OCI-LY3 (cell line): ENCODE measurements around the gene LMNB1.
"Not testable (repeated sequence)": the region's sequence is repeated elsewhere in the genome, so short reads cannot be mapped to it uniquely, and the experiment has no call there.

Source experiments
- H2AFZ ChIP-seq: fragments of 200-600, 300-600 bp; shearing (Covaris generic); 2 replicates; pipeline ENCODE4 v1.6.0; 2014; ENCODE audit warnings: antibody characterized with exemption, low read depth, low read length
- H3K27ac ChIP-seq: fragments of 200-600, 300-600 bp; sonication (generic); 2 replicates; pipeline ENCODE4 v1.5.1; 2014; ENCODE audit warnings: mild to moderate bottlenecking, low read length, moderate library complexity, mixed read lengths
- H3K27me3 ChIP-seq: fragments of 200-600, 300-600 bp; sonication (generic); 2 replicates; pipeline ENCODE4 v1.6.1; 2014; ENCODE audit warnings: low read depth, low read length, mixed read lengths
- H3K36me3 ChIP-seq: fragments of 200-600, 300-600 bp; sonication (generic); replicated peaks from 2 replicates; pipeline ENCODE3; 2014; ENCODE audit warnings: low read depth, low read length, mixed read lengths
- H3K4me1 ChIP-seq: fragments of 300-600, 200-600 bp; sonication (generic); 2 replicates; pipeline ENCODE4 v1.6.1; 2014; ENCODE audit warnings: low read length, mixed read lengths
- H3K4me2 ChIP-seq: fragments of 200-600, 300-600 bp; sonication (generic); 2 replicates; pipeline ENCODE4 v1.6.1; 2014; ENCODE audit warnings: low read length, mixed read lengths
- H3K4me3 ChIP-seq: fragments of 300-600, 200-600 bp; sonication (generic); 2 replicates; pipeline ENCODE4 v1.5.1; 2014; ENCODE audit warnings: antibody characterized with exemption, mild to moderate bottlenecking, low read length, moderate library complexity
- H3K79me2 ChIP-seq: fragments of 300-600, 200-600 bp; shearing (Covaris generic); 2 replicates; pipeline ENCODE4 v1.6.1; 2014; ENCODE audit warnings: mild to moderate bottlenecking, low read length, mixed read lengths
- H3K9ac ChIP-seq: fragments of 300-600, 200-600 bp; shearing (Covaris generic); 2 replicates; pipeline ENCODE4 v1.6.0; 2014; ENCODE audit warnings: mild to moderate bottlenecking, low read length, moderate library complexity
- H3K9me3 ChIP-seq: fragments of 200-600, 300-600 bp; shearing (Covaris generic); 2 replicates; pipeline ENCODE4 v1.6.1; 2014; ENCODE audit warnings: low read length, mixed read lengths; ENCODE audit not compliant: insufficient read depth
- H4K20me1 ChIP-seq: fragments of 200-600, 300-600 bp; sonication (generic); 2 replicates; pipeline ENCODE4 v1.6.1; 2016; ENCODE audit warnings: low read length, mixed read lengths; ENCODE audit not compliant: insufficient read depth
- EZH2phosphoT487 ChIP-seq: fragments of 200-600 bp; shearing (Covaris generic); IDR thresholded peaks from 2 replicates; pipeline ENCODE4 v1.6.1; 2018; ENCODE audit warnings: antibody characterized with exemption, mixed run types, low read depth
- TF ChIP-seq, protein P1 (sequence below): fragments of 200-600, 300-600 bp; sonication (generic); IDR thresholded peaks from 2 replicates; pipeline ENCODE4 v1.5.1; 2014; ENCODE audit warnings: antibody characterized with exemption, low read length, low read depth

LMNB1 gene

DNA sequence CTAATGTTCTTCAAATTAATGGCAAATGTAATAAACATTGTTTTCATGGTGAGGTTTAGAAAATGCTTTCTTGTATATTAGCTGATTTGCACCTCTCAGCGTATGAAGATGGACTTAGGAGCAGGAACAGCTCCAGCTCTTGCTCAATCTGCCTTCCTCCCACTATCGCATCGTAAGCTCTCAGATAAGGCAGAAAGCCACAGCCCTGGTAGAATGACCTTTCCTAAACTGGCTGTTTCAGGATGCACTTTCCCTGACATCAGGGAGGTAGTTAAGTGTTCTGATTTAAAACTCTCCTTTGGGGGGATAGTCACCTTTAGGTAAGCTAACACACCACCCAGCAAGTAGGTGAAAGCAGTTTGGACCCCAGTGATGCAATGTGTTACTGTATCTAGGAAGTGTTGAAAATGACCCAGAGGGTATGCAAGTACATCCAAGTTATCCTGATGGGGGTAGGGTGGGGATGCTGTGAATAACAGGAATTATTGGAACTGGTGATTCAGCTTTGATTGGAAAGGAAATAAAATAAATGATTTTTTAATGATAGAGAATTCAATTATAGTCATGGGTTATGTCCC lies 72.3 kb downstream of the LMNB1 start:
- H2AFZ ChIP-seq, result no peak overlapping the region
- no peak overlapping the region for H3K4me2 ChIP-seq
- no peaks in the 10 kb centered on the region for H3K27me3 ChIP-seq
- no peaks in the 10 kb centered on the region for H3K9me3 ChIP-seq
- H3K9ac ChIP-seq, result no peak overlapping the region
- TF ChIP-seq, protein P1, sequence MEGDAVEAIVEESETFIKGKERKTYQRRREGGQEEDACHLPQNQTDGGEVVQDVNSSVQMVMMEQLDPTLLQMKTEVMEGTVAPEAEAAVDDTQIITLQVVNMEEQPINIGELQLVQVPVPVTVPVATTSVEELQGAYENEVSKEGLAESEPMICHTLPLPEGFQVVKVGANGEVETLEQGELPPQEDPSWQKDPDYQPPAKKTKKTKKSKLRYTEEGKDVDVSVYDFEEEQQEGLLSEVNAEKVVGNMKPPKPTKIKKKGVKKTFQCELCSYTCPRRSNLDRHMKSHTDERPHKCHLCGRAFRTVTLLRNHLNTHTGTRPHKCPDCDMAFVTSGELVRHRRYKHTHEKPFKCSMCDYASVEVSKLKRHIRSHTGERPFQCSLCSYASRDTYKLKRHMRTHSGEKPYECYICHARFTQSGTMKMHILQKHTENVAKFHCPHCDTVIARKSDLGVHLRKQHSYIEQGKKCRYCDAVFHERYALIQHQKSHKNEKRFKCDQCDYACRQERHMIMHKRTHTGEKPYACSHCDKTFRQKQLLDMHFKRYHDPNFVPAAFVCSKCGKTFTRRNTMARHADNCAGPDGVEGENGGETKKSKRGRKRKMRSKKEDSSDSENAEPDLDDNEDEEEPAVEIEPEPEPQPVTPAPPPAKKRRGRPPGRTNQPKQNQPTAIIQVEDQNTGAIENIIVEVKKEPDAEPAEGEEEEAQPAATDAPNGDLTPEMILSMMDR, result no peak
- TF ChIP-seq EZH2phosphoT487, result no peak
- no peak overlapping the region for H3K4me3 ChIP-seq
- no peak overlapping the region for H3K27ac ChIP-seq
- H3K36me3 ChIP-seq, result no peaks in the 10 kb centered on the region
- peaks cover 5% of the 10 kb centered on the region for H3K4me1 ChIP-seq
- H4K20me1 ChIP-seq, result no peaks in the 10 kb centered on the region
- no peaks in the 10 kb centered on the region for H3K79me2 ChIP-seq

DNA sequence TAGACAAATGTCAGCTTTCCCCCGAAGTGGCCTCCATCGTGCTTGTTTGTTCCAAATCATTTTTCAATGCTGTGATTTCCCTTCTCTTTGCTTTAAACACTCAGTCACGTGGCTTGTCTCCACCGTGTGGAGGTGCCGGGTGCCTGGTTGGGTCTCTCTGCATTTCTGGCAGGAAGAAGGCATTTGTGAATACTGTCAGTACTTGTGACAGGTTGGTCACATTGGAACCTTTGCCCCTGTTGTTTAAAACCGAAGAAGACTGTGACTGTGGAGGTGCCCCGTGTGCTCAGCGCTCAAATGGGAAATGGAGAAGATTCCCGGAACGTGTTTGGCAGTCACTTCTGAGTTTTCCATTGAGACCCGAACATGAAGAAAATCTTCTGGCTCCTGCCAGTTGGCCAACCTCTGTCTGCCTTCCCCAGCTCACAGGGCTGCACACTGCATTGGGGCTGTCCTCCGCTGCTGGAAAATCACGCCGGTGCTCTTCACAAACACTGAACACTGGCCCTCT lies 74.6 kb downstream of the LMNB1 start:
- Histone ChIP-seq H4K20me1 (no peaks in the 10 kb centered on the region), H3K27me3 (no peaks in the 10 kb centered on the region), H3K27ac (no peak overlapping the region), H3K9me3 (no peaks in the 10 kb centered on the region), H3K4me2 (no peak overlapping the region), H3K36me3 (no peaks in the 10 kb centered on the region), H3K4me1 (no peaks in the 10 kb centered on the region), H3K79me2 (no peaks in the 10 kb centered on the region), H3K4me3 (no peak overlapping the region), H3K9ac (no peak overlapping the region), H2AFZ (no peak overlapping the region)
- TF ChIP-seq EZH2phosphoT487, result no peak
- TF ChIP-seq, protein P1, result no peak

DNA sequence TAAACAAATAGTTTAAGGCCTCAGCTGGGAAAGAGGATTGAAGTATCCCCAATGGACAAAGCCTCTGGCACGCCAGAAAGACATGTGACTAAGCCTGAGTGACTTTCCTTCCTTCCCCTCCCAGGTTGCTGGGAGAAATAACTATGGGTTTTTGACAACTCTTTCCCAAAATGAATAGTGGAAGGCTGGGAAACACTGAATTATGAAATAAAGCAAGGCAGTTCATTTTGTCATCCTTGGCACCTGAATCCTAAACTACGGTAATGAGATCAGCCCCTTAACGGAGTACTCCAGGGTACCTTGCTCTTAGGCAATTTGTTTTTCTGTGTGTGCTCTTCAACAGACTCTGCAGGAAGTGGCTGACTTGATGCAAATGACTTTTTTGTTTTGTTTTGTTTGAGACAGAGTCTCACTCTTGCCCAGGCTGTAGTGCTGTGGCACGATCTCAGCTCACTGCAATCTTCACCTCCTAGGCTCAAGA lies 75.2 kb downstream of the LMNB1 start:
- Histone ChIP-seq H3K79me2 (no peaks in the 10 kb centered on the region), H3K4me2 (no peak overlapping the region), H3K36me3 (no peaks in the 10 kb centered on the region), H4K20me1 (no peaks in the 10 kb centered on the region), H3K9ac (no peak overlapping the region), H3K27ac (no peak overlapping the region), H3K9me3 (no peaks in the 10 kb centered on the region), H3K4me1 (no peaks in the 10 kb centered on the region), H3K4me3 (no peak overlapping the region), H2AFZ (no peak overlapping the region), H3K27me3 (no peaks in the 10 kb centered on the region)
- TF ChIP-seq, protein P1, result no peak
- no peak for TF ChIP-seq EZH2phosphoT487

DNA sequence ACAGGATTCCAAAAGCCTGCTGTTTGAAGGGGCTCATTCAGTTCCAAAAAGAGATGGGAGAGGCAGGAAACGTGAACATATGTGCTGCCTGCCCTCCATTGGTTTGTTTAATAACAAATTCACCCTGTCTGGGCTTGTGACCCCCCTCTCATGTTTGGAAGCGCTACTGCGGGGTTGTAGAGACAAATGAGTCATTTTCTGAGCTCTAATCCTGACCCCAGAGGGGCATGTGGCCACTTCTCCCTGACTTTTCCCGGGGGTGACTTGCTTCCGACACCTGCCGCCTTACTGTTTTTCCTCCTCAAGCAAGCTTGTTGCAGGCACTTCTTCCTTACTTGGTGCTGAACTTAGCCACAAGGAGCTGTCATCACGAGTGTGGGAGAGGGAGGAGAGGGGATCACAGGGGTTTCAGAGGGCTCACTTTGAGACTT lies 75.9 kb downstream of the LMNB1 start:
- no peak overlapping the region for H3K27ac ChIP-seq
- no peak overlapping the region for H3K4me3 ChIP-seq
- H4K20me1 ChIP-seq, result no peaks in the 10 kb centered on the region
- no peaks in the 10 kb centered on the region for H3K27me3 ChIP-seq
- no peaks in the 10 kb centered on the region for H3K36me3 ChIP-seq
- no peaks in the 10 kb centered on the region for H3K79me2 ChIP-seq
- no peaks in the 10 kb centered on the region for H3K4me1 ChIP-seq
- TF ChIP-seq, protein P1, result no peak
- TF ChIP-seq EZH2phosphoT487, result no peak
- H3K9me3 ChIP-seq, result no peaks in the 10 kb centered on the region
- H3K9ac ChIP-seq, result no peak overlapping the region
- no peak overlapping the region for H3K4me2 ChIP-seq
- no peak overlapping the region for H2AFZ ChIP-seq

DNA sequence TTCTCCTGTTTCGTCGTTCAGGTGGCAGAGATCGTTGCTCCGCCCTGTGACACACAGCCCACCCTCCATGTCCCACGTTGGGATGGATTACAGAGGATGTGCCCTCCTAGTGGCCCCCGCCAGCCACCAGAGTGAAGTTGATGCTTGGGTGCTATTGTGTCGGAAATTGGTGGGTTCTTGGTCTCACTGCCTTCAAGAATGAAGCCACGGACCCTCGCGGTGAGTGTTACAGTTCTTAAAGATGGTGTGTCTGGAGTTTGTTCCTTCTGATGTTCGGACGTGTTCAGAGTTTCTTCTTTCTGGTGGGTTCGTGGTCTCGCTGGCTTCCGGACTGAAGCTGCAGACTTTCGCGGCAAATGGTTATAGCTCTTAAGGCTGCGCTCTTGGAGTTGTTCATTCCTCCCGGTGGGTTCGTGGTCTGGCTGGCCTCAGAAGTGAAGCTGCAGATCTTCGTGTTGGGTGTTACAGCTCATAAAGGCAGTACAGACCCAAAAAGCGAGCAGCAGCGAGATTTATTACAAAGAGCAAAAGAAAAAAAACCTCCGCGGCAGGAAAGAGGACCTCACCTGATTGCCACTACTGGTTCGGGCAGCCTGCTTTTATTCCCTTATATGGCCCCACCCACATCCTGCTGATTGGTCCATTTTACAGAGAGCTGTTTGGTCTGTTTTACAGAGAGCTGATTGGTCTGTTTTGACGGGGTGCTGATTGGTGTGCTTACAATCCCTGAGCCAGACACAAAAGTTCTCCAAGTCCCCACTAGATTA lies 76.8 kb downstream of the LMNB1 start:
- H3K4me1 ChIP-seq, H3K9ac ChIP-seq, H4K20me1 ChIP-seq, H3K4me3 ChIP-seq, H2AFZ ChIP-seq, H3K9me3 ChIP-seq, H3K79me2 ChIP-seq, H3K36me3 ChIP-seq, H3K27me3 ChIP-seq, H3K4me2 ChIP-seq, H3K27ac ChIP-seq: not testable (repeated sequence)
